SK-N-SH (cell line): ENCODE data around the gene MAP2K7. TPM values are rescaled to one million over a fixed set of nuclear protein-coding genes. Genes with fewer than 3 reads are reported as not detected.

ENCODE experiments used
- CTCF ChIA-PET: fragments of 300-600, 350-600 bp; formaldehyde crosslinking; extraction: SDS; loops from one replicate; lab custom pipeline; 2021; lab: Yijun Ruan, JAX
- POLR2A ChIA-PET: fragments of 350-600 bp; sonication (Branson Sonifier 250); formaldehyde crosslinking; extraction: SDS; loops from one replicate; lab custom pipeline; 2020; ENCODE audit warnings: antibody characterized with exemption, inconsistent platforms; lab: Yijun Ruan, JAX
- DNase-seq: peaks from one replicate; pipeline ENCODE4 v3.0.0; 2012
- H2AFZ ChIP-seq: fragments of 200-600 bp; sonication (generic); 2 replicates; pipeline ENCODE4 v1.8.1; 2016; ENCODE audit warnings: antibody characterized with exemption, mild to moderate bottlenecking, low read depth
- H3F3A ChIP-seq: fragments of 200-600 bp; sonication (generic); replicated peaks from 2 replicates; pipeline ENCODE3; 2016; ENCODE audit warnings: antibody characterized with exemption, mild to moderate bottlenecking; ENCODE audit not compliant: insufficient read depth
- H3K27ac ChIP-seq, 2 experiments: fragments of 200-500 bp in 1 of 2; fragments of 200-600 bp in 1 of 2; sonication (Bioruptor generic) in 1 of 2; sonication (generic), shearing (Covaris generic) in 1 of 2; 2 replicates each; pipeline versions ENCODE4 v1.5.1 to v1.6.1; 2014 to 2016; ENCODE audit warnings: low read depth in 2 of 2, inconsistent platforms in 1 of 2, low read length in 1 of 2, mild to moderate bottlenecking in 1 of 2, mixed read lengths in 1 of 2
- H3K27me3 ChIP-seq: fragments of 200-600 bp; sonication (generic), shearing (Covaris generic); 2 replicates; pipeline ENCODE4 v1.6.1; 2016; ENCODE audit warnings: mixed run types; ENCODE audit not compliant: insufficient read depth
- H3K36me3 ChIP-seq, 2 experiments: fragments of 200-500 bp in 1 of 2; fragments of 200-600 bp in 1 of 2; sonication (Bioruptor generic) in 1 of 2; sonication (generic) in 1 of 2; replicated peaks in 1 of 2; 2 replicates each; pipeline versions ENCODE3 to v1.5.1; 2014 to 2016; ENCODE audit warnings: low read length in 1 of 2, mild to moderate bottlenecking in 1 of 2; ENCODE audit not compliant: insufficient read depth in 2 of 2, control insufficient read depth in 1 of 2
- H3K4me1 ChIP-seq, 2 experiments: fragments of 200-500 bp in 1 of 2; fragments of 200-600 bp in 1 of 2; sonication (Bioruptor generic) in 1 of 2; sonication (generic), shearing (Covaris generic) in 1 of 2; 2 replicates each; pipeline versions ENCODE4 v1.5.1 to v1.6.1; 2014 to 2016; ENCODE audit warnings: low read depth in 1 of 2, low read length in 1 of 2, mixed run types in 1 of 2; ENCODE audit not compliant: insufficient read depth in 2 of 2, control insufficient read depth in 1 of 2
- H3K4me2 ChIP-seq: fragments of 200-600 bp; sonication (generic), shearing (Covaris generic); 2 replicates; pipeline ENCODE4 v1.6.1; 2017; ENCODE audit warnings: mixed run types
- H3K4me3 ChIP-seq, 2 experiments: fragments of 200-500 bp in 1 of 2; fragments of 200-600 bp in 1 of 2; sonication (Bioruptor generic) in 1 of 2; sonication (generic), shearing (Covaris generic) in 1 of 2; 2 replicates each; pipeline versions ENCODE4 v1.5.1 to v1.8.1; 2014 to 2016; ENCODE audit warnings: low read depth in 2 of 2, inconsistent platforms in 1 of 2, low read length in 1 of 2, mild to moderate bottlenecking in 1 of 2, mixed read lengths in 1 of 2, moderate library complexity in 1 of 2
- H3K79me2 ChIP-seq: fragments of 200-600 bp; sonication (generic); 2 replicates; pipeline ENCODE4 v1.8.1; 2017; ENCODE audit warnings: mild to moderate bottlenecking; ENCODE audit not compliant: insufficient read depth
- H3K9ac ChIP-seq: fragments of 200-600 bp; sonication (generic); 2 replicates; pipeline ENCODE4 v1.6.1; 2017; ENCODE audit warnings: mixed run types
- H3K9me2 ChIP-seq: fragments of 200-600 bp; sonication (generic); 2 replicates; pipeline ENCODE4 v1.6.1; 2017; ENCODE audit warnings: mixed run types
- H3K9me3 ChIP-seq: fragments of 200-600 bp; sonication (generic); 2 replicates; pipeline ENCODE4 v1.6.1; 2017; ENCODE audit warnings: mixed run types, mild to moderate bottlenecking, moderate library complexity
- H4K20me1 ChIP-seq: fragments of 200-600 bp; sonication (generic); 2 replicates; pipeline ENCODE4 v1.6.1; 2017; ENCODE audit warnings: mild to moderate bottlenecking, mixed run types; ENCODE audit not compliant: insufficient read depth
- ELF1 ChIP-seq: IDR thresholded peaks from 2 replicates; pipeline ENCODE4 v1.4.0; 2012
- FOXJ3 ChIP-seq: sonication (generic); formaldehyde crosslinking; IDR thresholded peaks from 2 replicates; pipeline ENCODE4 v1.5.1; 2020; ENCODE audit warnings: mild to moderate bottlenecking, missing genetic modification reagents
- GABPA ChIP-seq: IDR thresholded peaks from 2 replicates; pipeline ENCODE4 v1.4.0; 2012; ENCODE audit warnings: low read depth, mild to moderate bottlenecking
- MXI1 ChIP-seq: IDR thresholded peaks from 2 replicates; pipeline ENCODE4 v1.6.1; 2012; ENCODE audit warnings: mild to moderate bottlenecking, low read depth, low read length, improper control_type of control experiment
- NFIC ChIP-seq: IDR thresholded peaks from 2 replicates; pipeline ENCODE4 v1.4.0; 2012; ENCODE audit warnings: borderline replicate concordance
- RXRA ChIP-seq: IDR thresholded peaks from 2 replicates; pipeline ENCODE4 v1.4.0; 2012; ENCODE audit warnings: low read depth, mild to moderate bottlenecking, borderline replicate concordance
- SIN3A ChIP-seq: IDR thresholded peaks from 2 replicates; pipeline ENCODE4 v1.6.1; 2012; ENCODE audit warnings: low read depth, mild to moderate bottlenecking, low read length, moderate library complexity, borderline replicate concordance
- TAF1 ChIP-seq: IDR thresholded peaks from 2 replicates; pipeline ENCODE4 v1.6.1; 2012; ENCODE audit warnings: low read depth, mild to moderate bottlenecking, low read length, moderate library complexity, borderline replicate concordance
- TCF12 ChIP-seq: IDR thresholded peaks from 2 replicates; pipeline ENCODE4 v1.4.0; 2012
- YY1 ChIP-seq: IDR thresholded peaks from 2 replicates; pipeline ENCODE4 v1.4.0; 2012; ENCODE audit warnings: low read depth, mild to moderate bottlenecking
- WGBS: methylation state at CpG from one replicate; pipeline ENCODE4 v1.1.6; 2017; ENCODE audit warnings: low lambda C conversion rate; 5-methylcytosine and 5-hydroxymethylcytosine counted together
- polyA plus RNA-seq, 3 experiments: library from polyadenylated mRNA; depleted of rRNA; stranded (reverse); fragments of >200 nt; gene quantifications; 2 replicates each; pipeline ENCODE4 v1.2.3, GENCODE V29; 2012
- TF ChIP-seq, protein P1 (sequence below): IDR thresholded peaks from 2 replicates; pipeline ENCODE4 v1.4.0; 2012; ENCODE audit warnings: low read depth
- TF ChIP-seq, protein P2 (sequence below): IDR thresholded peaks from 2 replicates; pipeline ENCODE4; 2012
- TF ChIP-seq, protein P3 (sequence below): IDR thresholded peaks from 2 replicates; pipeline ENCODE4 v1.4.0; 2012; ENCODE audit warnings: low read depth, borderline replicate concordance
- TF ChIP-seq, protein P4 (sequence below): fragments of 150-350 bp; IDR thresholded peaks from 2 replicates; pipeline ENCODE4 v1.6.1; 2016; ENCODE audit warnings: mild to moderate bottlenecking, low read depth, low read length
- TF ChIP-seq, protein P5 (sequence below): fragments of 200-600 bp; sonication (generic); IDR thresholded peaks from 2 replicates; pipeline ENCODE4 v1.6.1; 2017; ENCODE audit warnings: antibody characterized with exemption, mild to moderate bottlenecking, moderate library complexity

Gene MAP2K7
- polyA plus RNA-seq, 1 of the 3 experiments (the other 2 are of a cell fraction), result 13.0 TPM

DNA sequence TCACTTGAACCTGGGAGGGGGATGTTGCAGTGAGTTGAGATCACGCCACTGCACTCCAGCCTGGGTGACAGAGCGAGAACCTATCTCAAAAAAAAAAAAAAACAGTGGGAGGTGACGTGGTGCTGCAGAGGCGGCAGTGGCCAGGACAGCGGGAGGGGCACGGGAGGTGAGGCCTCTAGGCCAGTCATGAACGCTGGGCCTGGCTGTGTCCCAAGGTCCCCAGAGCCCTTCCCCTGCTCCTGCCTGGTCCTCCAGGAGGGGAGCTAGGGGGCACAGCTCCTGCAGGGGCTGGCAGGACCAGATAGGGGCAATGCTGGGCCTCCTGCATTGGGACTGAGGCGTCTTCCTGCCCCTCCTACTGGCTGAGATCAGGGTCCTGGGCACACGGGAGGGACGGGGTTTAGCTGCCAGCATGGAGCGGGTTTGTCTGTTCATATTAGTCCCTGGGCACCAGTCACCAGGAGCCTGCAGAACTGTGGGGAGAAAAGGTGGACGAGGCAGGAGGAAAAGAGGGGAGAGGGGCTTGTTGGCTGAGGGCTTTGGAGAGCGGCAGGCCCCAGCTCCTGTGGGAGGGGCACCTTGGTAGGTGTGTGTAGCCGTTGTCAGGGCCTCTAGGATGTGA lies 4.5 kb downstream of the MAP2K7 start:
- Histone ChIP-seq H3K4me2 (no peak overlapping the region), H3K27me3 (no peaks in the 10 kb centered on the region), H4K20me1 (peaks cover 36% of the 10 kb centered on the region), H2AFZ (no peak overlapping the region), H3K27ac (no peak overlapping the region; a peak in 1 of 4 replicates), H3K4me3 (no peak overlapping the region), H3K4me1 (peaks cover 0 to 12% of the 10 kb centered on the region in 2 experiments; a peak in 2 of 4 replicates), H3K9me2 (no peaks in the 10 kb centered on the region), H3K9me3 (no peaks in the 10 kb centered on the region), H3K36me3 (peaks cover 3 to 35% of the 10 kb centered on the region in 2 experiments), H3K9ac (no peak overlapping the region), H3K79me2 (peaks cover 43% of the 10 kb centered on the region), H3F3A (no peaks in the 10 kb centered on the region)
- ChIA-PET POLR2A (interaction anchor here (1.3 kb wide), 1 partner anchor 9 kb away, joined by 5 read pairs; no protein-coding TSS in a partner anchor), CTCF (interaction anchor here (0.8 to 1.7 kb wide), 4 partner anchors 10 to 55 kb away, joined by 3 to 5 read pairs (median 4); partner anchors contain the start of gene LRRC8E)
- TF ChIP-seq SIN3A, result no peak
- no peak for TF ChIP-seq ELF1
- no peak for TF ChIP-seq NFIC
- no peak for TF ChIP-seq RXRA
- TF ChIP-seq, protein P1, sequence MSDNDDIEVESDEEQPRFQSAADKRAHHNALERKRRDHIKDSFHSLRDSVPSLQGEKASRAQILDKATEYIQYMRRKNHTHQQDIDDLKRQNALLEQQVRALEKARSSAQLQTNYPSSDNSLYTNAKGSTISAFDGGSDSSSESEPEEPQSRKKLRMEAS, result no peak
- no peak for TF ChIP-seq TCF12
- TF ChIP-seq, protein P2, sequence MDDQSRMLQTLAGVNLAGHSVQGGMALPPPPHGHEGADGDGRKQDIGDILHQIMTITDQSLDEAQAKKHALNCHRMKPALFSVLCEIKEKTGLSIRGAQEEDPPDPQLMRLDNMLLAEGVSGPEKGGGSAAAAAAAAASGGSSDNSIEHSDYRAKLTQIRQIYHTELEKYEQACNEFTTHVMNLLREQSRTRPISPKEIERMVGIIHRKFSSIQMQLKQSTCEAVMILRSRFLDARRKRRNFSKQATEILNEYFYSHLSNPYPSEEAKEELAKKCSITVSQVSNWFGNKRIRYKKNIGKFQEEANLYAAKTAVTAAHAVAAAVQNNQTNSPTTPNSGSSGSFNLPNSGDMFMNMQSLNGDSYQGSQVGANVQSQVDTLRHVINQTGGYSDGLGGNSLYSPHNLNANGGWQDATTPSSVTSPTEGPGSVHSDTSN, result no peak
- no peak for TF ChIP-seq FOXJ3
- TF ChIP-seq TAF1, result no peak
- TF ChIP-seq GABPA, result no peak
- TF ChIP-seq, protein P3, sequence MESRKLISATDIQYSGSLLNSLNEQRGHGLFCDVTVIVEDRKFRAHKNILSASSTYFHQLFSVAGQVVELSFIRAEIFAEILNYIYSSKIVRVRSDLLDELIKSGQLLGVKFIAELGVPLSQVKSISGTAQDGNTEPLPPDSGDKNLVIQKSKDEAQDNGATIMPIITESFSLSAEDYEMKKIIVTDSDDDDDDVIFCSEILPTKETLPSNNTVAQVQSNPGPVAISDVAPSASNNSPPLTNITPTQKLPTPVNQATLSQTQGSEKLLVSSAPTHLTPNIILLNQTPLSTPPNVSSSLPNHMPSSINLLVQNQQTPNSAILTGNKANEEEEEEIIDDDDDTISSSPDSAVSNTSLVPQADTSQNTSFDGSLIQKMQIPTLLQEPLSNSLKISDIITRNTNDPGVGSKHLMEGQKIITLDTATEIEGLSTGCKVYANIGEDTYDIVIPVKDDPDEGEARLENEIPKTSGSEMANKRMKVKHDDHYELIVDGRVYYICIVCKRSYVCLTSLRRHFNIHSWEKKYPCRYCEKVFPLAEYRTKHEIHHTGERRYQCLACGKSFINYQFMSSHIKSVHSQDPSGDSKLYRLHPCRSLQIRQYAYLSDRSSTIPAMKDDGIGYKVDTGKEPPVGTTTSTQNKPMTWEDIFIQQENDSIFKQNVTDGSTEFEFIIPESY, result no peak
- TF ChIP-seq, protein P4, sequence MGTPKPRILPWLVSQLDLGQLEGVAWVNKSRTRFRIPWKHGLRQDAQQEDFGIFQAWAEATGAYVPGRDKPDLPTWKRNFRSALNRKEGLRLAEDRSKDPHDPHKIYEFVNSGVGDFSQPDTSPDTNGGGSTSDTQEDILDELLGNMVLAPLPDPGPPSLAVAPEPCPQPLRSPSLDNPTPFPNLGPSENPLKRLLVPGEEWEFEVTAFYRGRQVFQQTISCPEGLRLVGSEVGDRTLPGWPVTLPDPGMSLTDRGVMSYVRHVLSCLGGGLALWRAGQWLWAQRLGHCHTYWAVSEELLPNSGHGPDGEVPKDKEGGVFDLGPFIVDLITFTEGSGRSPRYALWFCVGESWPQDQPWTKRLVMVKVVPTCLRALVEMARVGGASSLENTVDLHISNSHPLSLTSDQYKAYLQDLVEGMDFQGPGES, result no peak
- TF ChIP-seq MXI1, result no peak
- TF ChIP-seq, protein P5, sequence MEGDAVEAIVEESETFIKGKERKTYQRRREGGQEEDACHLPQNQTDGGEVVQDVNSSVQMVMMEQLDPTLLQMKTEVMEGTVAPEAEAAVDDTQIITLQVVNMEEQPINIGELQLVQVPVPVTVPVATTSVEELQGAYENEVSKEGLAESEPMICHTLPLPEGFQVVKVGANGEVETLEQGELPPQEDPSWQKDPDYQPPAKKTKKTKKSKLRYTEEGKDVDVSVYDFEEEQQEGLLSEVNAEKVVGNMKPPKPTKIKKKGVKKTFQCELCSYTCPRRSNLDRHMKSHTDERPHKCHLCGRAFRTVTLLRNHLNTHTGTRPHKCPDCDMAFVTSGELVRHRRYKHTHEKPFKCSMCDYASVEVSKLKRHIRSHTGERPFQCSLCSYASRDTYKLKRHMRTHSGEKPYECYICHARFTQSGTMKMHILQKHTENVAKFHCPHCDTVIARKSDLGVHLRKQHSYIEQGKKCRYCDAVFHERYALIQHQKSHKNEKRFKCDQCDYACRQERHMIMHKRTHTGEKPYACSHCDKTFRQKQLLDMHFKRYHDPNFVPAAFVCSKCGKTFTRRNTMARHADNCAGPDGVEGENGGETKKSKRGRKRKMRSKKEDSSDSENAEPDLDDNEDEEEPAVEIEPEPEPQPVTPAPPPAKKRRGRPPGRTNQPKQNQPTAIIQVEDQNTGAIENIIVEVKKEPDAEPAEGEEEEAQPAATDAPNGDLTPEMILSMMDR, result no peak
- TF ChIP-seq YY1, result no peak
- WGBS, result 96% methylated on average over 12 of the region's 14 CpGs
- no peak for DNase-seq
